HG02798 (cell line): Measurements from ENCODE around the gene PDE8A.
"Not testable (repeated sequence)": the region's sequence is repeated elsewhere in the genome, so short reads cannot be mapped to it uniquely, and the experiment has no call there.

ENCODE experiments used
- ATAC-seq: cut with Tn5 transposase; IDR thresholded peaks from one replicate; pipeline ENCODE4 v1.9.1; 2021; ENCODE audit warnings: mild to moderate bottlenecking; ENCODE audit not compliant: unreplicated experiment, poor library complexity

PDE8A gene

DNA sequence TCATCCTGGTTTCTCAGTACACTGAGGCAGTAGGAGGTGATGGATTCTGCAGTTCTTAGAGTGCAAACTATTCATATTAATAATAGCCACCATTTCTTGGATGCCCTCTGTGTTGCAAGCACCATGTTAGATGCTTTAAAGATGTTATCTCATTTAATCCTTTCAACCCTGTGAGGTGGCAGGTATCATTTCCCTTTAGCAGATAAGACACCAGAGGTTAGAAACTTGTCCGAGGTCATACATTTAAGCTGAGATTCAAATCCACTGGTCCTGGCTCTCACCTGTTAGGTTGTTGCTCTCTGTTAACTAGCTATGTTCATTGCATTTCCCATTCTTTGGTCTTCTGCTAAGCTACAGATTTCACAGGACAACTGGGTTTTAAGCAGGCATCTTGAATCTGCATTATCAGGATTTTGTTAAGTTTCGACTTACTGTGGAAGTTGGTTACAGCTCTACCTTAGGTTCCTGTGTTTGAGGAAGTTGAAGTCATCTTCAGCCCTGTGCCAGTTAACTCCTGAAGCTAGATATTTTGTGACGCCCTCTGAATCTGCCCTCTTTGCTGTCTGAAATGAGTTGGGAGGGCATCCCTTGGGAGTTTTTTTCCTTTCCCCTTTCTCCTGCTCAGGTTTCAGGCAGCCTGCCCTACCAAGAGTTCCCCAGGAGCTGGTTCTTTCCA lies 6.4 kb downstream of the PDE8A start:
- no peak for ATAC-seq

DNA sequence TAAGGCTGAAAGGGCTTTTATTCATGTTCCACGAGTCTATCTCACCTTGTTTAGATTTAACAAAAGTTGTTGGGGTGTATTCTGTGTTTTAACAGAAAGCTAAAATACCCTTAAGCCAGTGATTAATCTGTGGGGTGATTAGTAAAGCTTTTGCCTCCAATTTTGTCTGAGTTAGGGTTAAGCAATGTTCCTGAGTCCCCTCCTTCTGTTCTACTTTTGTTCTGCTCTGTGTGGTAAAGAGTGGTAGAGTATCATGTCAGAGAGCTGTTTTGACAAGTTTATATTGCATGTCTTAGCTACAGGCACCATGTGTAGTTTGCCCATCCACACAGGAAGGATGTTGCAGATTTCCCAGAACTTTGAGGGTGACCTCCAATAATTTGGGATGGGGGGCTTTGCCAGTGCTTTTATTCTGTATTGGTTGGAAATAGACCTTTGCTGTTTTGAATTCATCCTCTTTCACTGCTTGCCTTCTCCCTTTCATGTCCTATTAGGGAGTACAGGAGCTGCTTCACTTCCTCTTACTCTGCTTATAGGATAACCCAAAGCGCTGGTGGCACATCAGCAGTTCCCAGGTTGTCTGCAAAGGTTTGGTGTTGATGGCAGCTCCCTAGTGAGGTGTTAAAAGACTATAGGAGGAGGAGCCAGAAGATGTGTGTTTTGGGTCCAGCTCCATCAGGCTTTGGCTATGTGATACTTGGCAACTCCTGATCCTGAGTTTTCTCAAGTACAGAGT lies 7.4 kb downstream of the PDE8A start:
- ATAC-seq: no peak

DNA sequence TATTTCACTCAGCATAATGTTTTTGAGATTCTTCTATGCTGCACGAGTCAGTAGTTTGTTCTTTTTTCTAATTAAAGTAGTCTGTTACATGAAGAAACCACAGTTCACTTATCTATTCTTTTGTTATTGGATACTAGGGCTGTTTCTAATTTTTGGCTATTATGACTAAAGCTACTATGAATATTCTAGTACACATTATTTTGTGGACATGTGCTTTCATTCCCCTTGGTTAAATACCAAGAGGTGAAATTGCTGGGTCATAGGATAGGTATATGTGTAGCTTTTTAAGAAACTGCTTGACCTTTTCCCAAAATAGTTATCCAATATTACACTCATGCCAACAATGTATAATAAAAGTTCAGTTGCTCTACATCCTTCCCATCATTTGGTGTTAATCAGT lies 8.9 kb downstream of the PDE8A start:
- no peak for ATAC-seq

DNA sequence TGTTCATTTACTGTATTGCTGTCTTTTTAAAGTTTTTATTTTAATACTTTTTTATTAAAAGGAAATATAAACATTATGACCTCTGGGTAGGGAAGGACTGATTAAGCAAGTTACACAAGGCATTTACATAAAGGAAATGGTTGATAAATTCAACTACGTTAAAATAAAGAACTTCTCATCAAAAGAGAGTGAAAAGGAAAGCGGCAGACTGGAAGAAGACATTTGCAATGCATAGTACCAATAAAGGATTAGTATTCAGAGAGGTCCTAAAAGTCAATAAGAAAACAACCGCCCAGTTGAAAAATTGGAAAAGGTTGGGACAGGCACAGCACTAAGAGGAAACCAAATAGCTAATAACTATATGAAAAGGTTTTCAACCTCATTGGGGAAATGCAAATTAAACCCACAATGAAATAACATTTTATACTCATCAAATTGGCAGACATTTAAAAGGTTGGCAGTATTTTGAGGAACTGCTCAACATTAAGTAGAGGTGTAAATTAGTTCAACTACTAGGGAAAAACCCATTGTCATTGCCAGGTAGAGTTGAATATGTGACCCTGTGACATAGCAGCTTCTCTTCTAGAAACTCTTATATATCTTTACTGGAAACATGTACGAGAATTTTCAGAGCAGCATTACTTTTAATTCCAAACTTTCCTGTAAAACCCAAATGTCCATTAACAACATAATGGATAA lies 9.5 kb downstream of the PDE8A start:
- ATAC-seq: no peak

DNA sequence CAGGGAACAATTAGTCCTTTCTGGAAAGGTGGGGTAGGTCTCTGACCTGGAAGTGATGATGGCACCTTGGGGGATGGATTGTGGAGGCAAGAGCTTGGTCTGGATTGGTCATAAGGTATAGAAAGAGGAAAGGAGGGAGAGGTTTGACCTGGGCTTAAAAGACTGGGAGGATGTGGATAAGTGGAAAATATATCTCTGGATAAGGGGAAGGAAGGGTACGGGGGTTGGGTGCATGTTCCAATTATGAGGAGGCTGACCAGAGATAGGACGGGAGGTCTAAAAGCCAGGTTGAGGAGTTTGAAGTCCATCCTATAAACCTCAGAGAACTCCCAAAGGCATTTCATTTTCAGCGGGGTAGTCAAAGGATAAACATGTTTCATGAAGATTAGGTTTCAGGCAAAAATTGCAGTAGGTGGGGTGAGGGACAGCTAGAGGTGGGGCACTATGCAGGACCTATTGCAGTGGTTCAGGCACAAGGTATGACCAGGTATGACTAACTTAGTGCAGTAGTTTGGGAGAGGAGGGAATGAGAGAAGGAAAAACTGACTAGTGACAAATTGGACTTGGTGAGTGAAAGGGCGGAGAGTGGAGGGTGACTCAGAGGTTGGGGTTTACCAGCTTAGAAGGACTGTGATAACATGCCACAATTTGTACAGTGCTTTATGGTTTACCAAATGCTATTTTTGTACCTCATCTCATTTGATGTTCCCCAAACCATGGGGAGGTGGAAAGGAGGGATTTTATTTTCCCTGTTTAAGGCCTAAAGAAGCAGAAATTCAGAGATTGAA lies 10.7 kb downstream of the PDE8A start:
- peak; percentile 47 for ATAC-seq

DNA sequence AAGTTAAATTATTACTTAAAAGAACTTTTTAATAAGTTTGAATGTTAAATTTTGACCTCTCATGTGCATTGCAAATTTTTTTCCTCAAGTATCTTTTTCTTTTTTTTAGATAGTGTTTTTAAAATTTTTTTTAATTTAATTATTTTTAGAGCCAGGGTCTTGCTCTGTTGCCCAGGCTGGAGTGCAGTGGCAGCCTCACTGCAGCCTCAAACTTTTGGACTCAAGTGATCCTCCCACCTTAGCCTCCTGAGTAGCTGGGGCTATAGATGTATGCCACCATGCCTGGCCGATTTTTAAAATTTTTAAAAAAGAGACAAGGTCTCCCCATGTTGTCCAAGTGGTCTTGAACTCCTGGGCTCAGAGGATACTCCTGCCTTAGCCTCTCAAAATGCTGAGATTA lies 14.4 kb downstream of the PDE8A start:
- no peak for ATAC-seq

DNA sequence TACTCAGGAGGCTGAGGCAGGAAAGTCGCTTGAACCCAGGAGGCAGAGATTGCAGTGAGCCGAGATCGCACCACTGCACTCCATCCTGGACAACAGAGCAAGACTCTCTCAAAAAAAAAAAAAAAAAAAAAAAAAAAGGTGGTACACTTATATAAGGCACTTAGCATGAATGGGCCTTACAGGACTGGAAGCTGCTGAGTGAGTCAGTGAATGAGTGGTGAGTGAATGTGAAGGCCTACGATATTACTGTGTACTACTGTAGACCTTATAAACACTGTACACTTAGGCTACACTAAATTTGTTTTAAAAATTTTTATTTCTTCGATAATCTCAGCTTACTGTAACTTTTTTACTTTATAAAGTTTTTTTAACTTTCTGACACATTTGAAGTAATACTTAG lies 15.1 kb downstream of the PDE8A start:
- not testable (repeated sequence) for ATAC-seq

DNA sequence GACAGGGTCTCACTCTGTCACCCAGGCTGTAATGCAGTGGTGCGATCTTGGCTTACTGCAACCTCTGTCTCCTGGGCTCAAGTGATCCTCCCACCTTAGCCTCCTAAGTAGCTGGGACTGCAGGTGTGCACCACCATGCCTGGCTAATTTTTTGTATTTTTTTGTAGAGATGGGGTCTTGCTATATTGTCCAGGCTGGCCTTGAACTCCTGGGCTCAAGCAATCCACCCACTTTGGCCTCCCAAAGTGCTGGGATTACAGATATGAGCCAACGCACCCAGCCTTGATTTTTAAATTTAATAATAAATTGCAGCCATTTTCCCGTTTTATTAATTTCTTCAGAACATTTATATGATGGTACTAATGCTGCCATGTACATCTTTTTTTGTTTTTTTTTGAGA lies 15.6 kb downstream of the PDE8A start:
- not testable (repeated sequence) for ATAC-seq

DNA sequence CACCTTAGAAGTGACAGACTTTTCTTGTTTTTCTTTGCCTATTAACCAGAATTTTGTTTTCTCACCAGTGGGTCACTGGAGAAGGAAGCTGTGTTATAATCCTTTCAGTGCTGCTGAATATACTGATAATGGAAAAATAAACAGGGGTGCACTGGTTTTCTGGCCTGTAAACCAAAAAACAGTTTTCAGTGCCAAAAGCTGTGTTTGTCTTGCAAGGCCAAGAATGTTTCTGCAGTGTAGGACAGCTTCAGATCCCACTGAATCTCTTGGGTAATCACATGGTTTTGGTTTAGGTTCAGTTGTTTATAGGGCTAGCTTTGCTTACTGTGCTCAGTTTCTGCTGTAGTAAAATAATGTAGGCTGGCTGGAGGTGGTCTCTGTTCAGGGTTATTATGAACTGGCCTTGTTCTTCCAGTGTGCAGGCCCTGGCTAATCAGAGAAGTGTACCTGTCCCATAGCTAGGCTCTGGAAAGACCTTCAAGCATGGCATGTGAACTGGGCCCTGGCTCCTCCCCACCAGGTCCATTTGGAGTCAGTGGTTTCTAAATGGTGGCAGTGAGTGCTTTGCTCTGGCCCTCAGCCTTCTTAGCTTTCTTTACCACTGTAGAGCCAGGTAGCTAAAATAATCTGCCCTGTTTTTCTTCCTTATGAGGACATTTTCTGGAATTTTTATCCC lies 18.7 kb downstream of the PDE8A start:
- no peak for ATAC-seq

DNA sequence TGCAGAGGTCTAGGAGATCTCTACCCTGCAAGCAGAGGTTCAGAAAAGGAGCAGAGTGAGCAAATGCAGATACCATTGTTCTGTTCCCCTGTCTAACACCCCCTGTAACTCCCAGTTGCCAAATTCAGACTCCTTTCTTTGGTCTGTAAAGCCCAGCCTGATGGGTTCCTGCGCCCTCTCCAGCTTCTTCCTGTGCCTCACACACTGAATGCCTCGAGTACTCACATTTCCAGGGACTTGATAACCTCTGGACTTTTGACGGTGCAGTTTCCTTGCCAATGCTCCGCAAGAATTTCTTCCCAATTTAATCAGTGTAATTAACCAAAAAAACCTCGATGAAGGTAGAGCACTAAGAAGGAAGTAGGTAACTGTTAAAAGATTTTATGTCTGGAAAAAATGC lies 19.3 kb downstream of the PDE8A start:
- ATAC-seq: no peak

DNA sequence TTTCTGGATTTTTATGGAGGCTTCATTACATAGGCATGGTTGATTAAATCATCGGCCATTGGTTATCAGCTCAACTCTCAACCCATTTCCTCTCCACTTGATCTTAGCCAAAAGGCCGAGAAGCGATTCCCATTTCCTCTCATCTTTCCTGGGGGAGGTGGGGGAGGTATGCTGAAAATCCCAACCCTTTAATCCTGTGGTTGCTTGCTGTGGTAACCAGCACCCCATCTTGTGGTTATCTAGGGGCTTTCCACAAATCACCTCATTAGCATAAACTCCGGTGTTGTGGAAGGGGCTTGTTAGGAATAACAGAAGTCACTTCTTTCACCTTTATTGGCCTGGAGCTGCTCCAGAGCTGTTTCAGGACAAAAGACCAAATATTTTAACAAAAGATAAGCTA lies 20.9 kb downstream of the PDE8A start:
- ATAC-seq: no peak

DNA sequence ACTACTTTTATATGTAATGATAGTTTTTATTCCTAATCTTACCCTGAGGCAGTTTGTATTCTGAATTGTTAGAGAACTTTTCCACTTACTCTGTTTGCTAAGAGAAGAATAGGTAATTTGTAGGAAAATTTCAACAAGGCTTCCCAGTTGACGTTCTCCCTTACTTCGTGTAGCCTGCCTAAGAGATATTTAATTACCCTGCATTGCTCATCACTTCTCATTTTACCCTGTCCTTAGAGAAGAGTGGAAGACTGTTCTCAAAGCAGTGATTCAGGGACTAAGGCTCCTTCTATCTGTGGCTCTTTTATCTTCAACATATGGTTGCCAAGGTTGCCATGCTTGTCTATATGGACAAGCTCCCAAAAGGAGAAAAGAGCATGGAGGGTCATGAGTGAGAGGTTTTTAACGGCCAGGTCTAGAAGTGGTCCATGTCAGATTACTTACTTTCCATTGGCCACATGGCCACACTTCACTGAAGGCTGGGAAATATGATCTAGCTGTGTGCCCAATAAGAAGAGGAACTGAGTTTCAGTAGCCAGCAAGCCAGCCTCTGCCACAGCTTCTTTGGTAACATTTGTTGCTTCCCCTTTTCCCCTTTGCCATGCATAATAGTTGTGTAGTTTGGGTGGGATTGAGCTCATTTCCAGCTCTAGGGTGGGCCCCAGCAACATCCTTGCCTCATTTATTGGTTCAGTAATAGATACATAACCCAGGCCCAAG lies 22.1 kb downstream of the PDE8A start:
- no peak for ATAC-seq

DNA sequence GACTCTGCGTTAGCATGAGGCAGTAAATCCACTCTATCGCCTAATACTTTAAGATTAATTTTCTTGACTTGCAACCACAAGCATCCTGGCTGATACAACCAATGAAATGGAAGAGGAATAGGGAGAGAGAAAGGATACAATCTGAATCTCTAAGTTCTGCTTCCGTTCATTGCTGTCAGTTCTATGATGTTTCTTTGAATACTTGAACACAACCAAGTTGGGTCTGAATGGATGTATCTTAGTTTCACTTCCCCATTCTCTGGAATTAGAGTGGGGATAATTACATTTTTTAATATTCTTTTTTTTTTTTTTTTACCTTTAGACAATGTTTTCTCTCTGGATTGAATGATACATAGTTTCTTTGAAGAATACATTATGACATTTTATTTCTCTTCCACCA lies 22.9 kb downstream of the PDE8A start:
- ATAC-seq: no peak

DNA sequence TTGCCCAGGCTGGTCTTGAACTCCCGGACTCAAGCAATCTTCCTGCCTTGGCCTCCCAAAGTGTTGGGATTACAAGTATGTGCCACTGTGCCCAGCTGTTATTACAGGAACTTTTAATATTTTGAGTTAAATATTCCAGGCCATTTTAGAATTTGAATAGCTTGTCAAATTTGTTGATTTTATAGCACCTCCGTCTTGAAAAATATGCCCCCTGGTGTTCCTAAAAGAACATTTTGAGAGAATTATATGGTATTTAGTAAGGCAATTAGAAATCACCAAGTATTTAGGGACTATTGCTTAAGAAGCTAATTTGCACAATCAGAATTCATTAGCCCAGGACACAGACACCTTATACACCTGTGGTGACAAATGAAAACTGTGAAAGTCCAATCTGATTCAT lies 23.7 kb downstream of the PDE8A start:
- ATAC-seq: no peak

DNA sequence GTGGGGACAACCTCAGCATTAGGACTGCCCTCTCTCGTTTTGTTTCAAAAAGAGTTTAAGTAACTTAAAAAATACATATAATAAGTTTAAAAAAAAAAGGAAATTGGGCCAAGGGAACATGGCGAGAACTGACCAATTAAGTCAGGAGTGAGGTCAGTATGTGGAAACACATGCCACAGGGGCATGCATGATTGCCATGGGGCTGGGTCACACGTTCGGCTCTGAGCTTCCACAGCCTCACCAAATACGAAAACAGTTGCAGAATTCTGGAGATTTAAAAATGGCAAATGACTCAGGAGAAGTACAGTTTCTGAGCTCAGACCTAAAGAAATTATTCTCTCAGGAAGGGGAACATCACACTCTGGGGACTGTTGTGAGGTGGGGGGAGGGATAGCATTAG lies 24.1 kb downstream of the PDE8A start:
- ATAC-seq: no peak

DNA sequence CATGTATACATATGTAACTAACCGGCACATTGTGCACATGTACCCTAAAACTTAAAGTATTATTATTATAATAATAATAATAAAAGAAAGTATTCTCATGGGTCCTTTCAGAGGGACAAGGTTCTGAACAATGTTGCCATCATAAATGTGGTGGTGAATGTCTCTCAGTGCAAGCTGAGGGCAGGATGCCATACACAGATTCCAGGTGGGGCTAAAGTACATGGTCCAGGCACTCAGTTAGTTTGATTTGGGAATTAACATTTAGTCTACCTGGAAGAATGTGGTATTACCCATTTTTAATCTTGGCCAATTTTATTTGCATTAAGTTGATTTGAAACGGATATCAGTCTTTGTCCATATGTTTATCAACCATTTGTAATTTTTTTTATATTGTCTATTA lies 24.5 kb downstream of the PDE8A start:
- no peak for ATAC-seq

DNA sequence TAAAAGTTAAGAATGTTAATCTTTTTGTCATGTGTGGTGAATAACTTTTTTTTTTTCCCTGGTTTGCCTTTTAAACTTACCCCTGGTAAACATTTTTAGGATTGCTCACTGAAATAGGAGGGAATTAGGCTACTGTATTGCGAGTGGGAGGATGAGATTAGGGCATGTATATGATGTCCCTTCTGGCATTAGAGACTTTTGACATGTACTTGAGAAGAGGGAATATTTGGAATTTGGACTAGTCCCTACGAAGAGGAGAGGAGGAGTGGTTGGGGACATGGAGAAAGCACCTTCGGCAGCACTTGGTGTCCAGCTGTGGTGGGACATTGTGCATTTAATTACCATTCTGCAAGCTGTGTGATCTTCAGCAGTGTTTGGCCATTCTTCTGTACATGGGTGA lies 25.0 kb downstream of the PDE8A start:
- ATAC-seq: no peak

DNA sequence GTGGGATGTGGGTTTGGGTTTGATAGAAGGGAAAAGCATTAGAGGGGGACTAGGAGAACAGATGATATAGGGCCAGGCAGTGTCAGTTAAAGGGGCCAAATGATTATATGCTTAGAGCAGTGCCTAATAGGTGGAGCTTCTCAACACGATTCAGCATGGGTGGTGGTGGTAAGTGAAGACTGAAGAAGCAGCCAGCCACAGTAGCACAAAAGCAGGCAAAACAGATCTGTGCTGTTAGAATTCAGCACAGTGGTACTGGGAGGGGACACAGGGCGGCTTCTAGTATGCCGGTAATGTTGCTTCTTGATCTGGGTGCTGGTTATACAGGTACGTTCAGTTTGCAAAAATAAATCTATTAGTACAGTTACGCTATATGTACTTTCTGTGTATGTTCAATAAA lies 25.5 kb downstream of the PDE8A start:
- ATAC-seq: no peak

DNA sequence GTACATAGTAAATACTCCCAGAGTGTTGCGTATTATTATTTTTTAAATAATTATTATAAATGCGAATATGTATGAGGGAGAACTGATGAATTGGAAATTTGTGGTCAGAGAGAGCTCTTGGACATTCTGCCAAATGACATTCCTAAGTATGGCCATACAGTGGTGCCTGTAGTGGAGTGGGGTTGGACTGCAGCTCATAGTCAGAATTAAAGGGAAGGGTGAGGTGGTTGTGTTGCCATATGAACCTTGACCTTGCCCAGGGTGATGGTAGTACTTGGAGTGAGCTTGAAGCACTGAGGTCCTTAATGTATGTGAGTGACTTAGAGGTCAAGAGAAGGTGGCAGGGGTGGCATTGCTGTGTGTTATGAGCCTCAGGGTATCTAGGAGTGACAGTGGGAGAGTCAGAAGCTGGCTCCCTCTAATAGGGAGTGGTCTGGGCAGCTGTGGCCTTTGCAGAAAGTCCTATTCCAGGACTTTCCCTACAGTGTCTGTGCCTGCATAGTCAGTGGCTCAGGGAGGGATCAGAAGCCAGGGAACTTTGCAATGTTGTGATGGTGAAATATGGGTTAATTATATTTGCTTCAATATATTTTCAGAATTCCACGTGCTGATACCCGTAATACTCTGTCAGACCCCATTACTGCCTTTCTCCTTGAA lies 26.2 kb downstream of the PDE8A start:
- no peak for ATAC-seq
